CD14-positive monocyte (primary cell): Measurements from ENCODE around the gene FFAR3. TPM values are rescaled to one million over a fixed set of nuclear protein-coding genes. Genes with fewer than 3 reads are reported as not detected.

Source experiments
- DNase-seq, 3 donors: peaks; one replicate each; pipeline ENCODE4 v3.0.0-alpha.2; 2011 to 2022
- H2AFZ ChIP-seq: 2 replicates; pipeline ENCODE4 v1.6.0; 2012; ENCODE audit warnings: mild to moderate bottlenecking, low read depth, low read length, inconsistent platforms; ENCODE audit not compliant: insufficient read depth, poor library complexity, severe bottlenecking
- H3K27ac ChIP-seq, 2 donors: 1 replicate in 1 of 2; 2 replicates in 1 of 2; pipeline ENCODE4 v1.5.1; 2012 to 2013; ENCODE audit warnings: low read length in 2 of 2, control low read depth in 1 of 2, inconsistent platforms in 1 of 2, low read depth in 1 of 2, mild to moderate bottlenecking in 1 of 2
- H3K27me3 ChIP-seq, 2 donors: one replicate each; pipeline versions ENCODE4 v1.6.0 to v1.6.1; 2011 to 2013; ENCODE audit warnings: low read length in 2 of 2; ENCODE audit not compliant: control insufficient read depth in 2 of 2, insufficient read depth in 2 of 2
- H3K36me3 ChIP-seq, 2 donors: replicated peaks in 1 of 2; 1 replicate in 1 of 2; 2 replicates in 1 of 2; pipeline versions ENCODE4 v1.5.1 to v1.6.1; 2012 to 2013; ENCODE audit warnings: low read length in 2 of 2, control low read depth in 1 of 2, inconsistent platforms in 1 of 2, mild to moderate bottlenecking in 1 of 2; ENCODE audit not compliant: insufficient read depth in 2 of 2, control insufficient read depth in 1 of 2
- H3K4me1 ChIP-seq, 2 donors: 1 replicate in 1 of 2; 2 replicates in 1 of 2; pipeline versions ENCODE4 v1.5.1 to v1.6.1; 2012 to 2013; ENCODE audit warnings: low read length in 2 of 2, control low read depth in 1 of 2, inconsistent platforms in 1 of 2, mild to moderate bottlenecking in 1 of 2, moderate library complexity in 1 of 2; ENCODE audit not compliant: insufficient read depth in 2 of 2, control insufficient read depth in 1 of 2
- H3K4me2 ChIP-seq: replicated peaks from 2 replicates; pipeline ENCODE3; 2012; ENCODE audit warnings: low read length, moderate library complexity, mild to moderate bottlenecking; ENCODE audit not compliant: poor library complexity, severe bottlenecking; ENCODE audit errors: extremely low read depth
- H3K4me3 ChIP-seq, 3 experiments: fragments of 200-600 bp in 1 of 3; sonication (generic) in 1 of 3; replicated peaks in 1 of 3; 1 replicate in 2 of 3; 2 replicates in 1 of 3; pipeline ENCODE4 v1.5.1; 2011 to 2013; ENCODE audit warnings: low read length in 3 of 3, mild to moderate bottlenecking in 3 of 3, control low read depth in 2 of 3, low read depth in 2 of 3, inconsistent platforms in 1 of 3, moderate library complexity in 1 of 3
- H3K79me2 ChIP-seq: 2 replicates; pipeline ENCODE4 v1.6.0; 2012; ENCODE audit warnings: mild to moderate bottlenecking, control low read depth, inconsistent platforms, low read length, moderate library complexity; ENCODE audit not compliant: insufficient read depth
- H3K9ac ChIP-seq: 2 replicates; pipeline ENCODE4 v1.6.0; 2017; ENCODE audit warnings: low read length, mild to moderate bottlenecking; ENCODE audit not compliant: insufficient read depth, poor library complexity, severe bottlenecking
- H3K9me3 ChIP-seq, 2 donors: replicated peaks in 1 of 2; 1 replicate in 1 of 2; 2 replicates in 1 of 2; pipeline versions ENCODE4 v1.5.1 to v1.6.1; 2012 to 2013; ENCODE audit warnings: low read length in 2 of 2, control low read depth in 1 of 2; ENCODE audit not compliant: control insufficient read depth in 1 of 2, insufficient read depth in 1 of 2
- H4K20me1 ChIP-seq: 2 replicates; pipeline ENCODE4 v1.6.0; 2012; ENCODE audit warnings: mild to moderate bottlenecking, low read length, control low read depth, moderate library complexity; ENCODE audit not compliant: insufficient read depth
- H3K27ac Mint-ChIP-seq, 7 donors: one replicate each; pipeline ENCODE4 v1.8.0; 2020; ENCODE audit warnings: mild to moderate bottlenecking in 7 of 7, mixed read lengths in 7 of 7, moderate library complexity in 6 of 7, inconsistent platforms in 2 of 7
- H3K27me3 Mint-ChIP-seq, 3 donors: one replicate each; pipeline ENCODE4 v1.8.0; 2021 to 2022; ENCODE audit warnings: low read depth in 3 of 3, mild to moderate bottlenecking in 3 of 3, mixed read lengths in 3 of 3, moderate library complexity in 3 of 3, inconsistent platforms in 1 of 3
- H3K36me3 Mint-ChIP-seq, 2 donors: one replicate each; pipeline ENCODE4 v1.8.0; 2020; ENCODE audit warnings: mixed read lengths in 2 of 2, inconsistent platforms in 1 of 2, mild to moderate bottlenecking in 1 of 2
- H3K4me1 Mint-ChIP-seq: one replicate; pipeline ENCODE4 v1.8.0; 2020; ENCODE audit warnings: mild to moderate bottlenecking, mixed read lengths
- H3K4me3 Mint-ChIP-seq, 2 donors: one replicate each; pipeline ENCODE4 v1.8.0; 2020; ENCODE audit warnings: mild to moderate bottlenecking in 2 of 2, mixed read lengths in 2 of 2, moderate library complexity in 1 of 2
- H3K9me3 Mint-ChIP-seq, 7 donors: one replicate each; pipeline ENCODE4 v1.8.0; 2020 to 2022; ENCODE audit warnings: mixed read lengths in 7 of 7, mild to moderate bottlenecking in 6 of 7, moderate library complexity in 6 of 7, inconsistent platforms in 2 of 7
- CTCF ChIP-seq: fragments of 200-600 bp; IDR thresholded peaks from one replicate; pipeline ENCODE4 v1.8.0; 2022; ENCODE audit warnings: antibody characterized with exemption, mild to moderate bottlenecking
- WGBS: methylation state at CpG from one replicate; pipeline ENCODE4 v1.1.5; 2013; ENCODE audit warnings: missing lambda C conversion rate; ENCODE audit not compliant: insufficient coverage; 5-methylcytosine and 5-hydroxymethylcytosine counted together
- intact Hi-C, 2 donors: fragments of 100-400 bp; cut with micrococcal nuclease; formaldehyde crosslinking; loops; one replicate each; pipeline versions ENCODE4 v1.15.0 to v1.15.1; 2023
- polyA plus RNA-seq, 3 donors: library from polyadenylated mRNA; depleted of rRNA in 1 of 3; unstranded in 2 of 3; stranded (reverse) in 1 of 3; fragments of 300-500 nt in 2 of 3; fragments of >200 nt in 1 of 3; fragmentation: Illumina TruSeq in 2 of 3; gene quantifications; 1 replicate in 2 of 3; 2 replicates in 1 of 3; pipeline ENCODE4 v1.2.3, GENCODE V29; 2012 to 2021

FFAR3 gene
- polyA plus RNA-seq, 3 donors = 1.2 to 17.9 (median 1.2) TPM

GRCh38 chr19:35317464-35318043 lies 40.7 kb upstream of the FFAR3 start:
- WGBS = 40% methylated on average over 7 of the region's 7 CpGs
- H2AFZ ChIP-seq = peak overlapping the region; percentile 66
- TF ChIP-seq CTCF = no peak

GRCh38 chr19:35318679-35319448 lies 39.4 kb upstream of the FFAR3 start:
- DNase-seq = peak; percentile 97 to 99 (median 97)
- H3K4me1 Mint-ChIP-seq = peaks cover 65% of the 10 kb centered on the region
- 42% methylated on average over 14 of the region's 16 CpGs for WGBS
- TF ChIP-seq CTCF = no peak
- H3K4me3 ChIP-seq = no peak overlapping the region
- H3K36me3 Mint-ChIP-seq = peaks cover 0 to 11% of the 10 kb centered on the region in 2 donors
- peak overlapping the region; percentile 83 to 90 for H3K27ac ChIP-seq
- H3K9me3 Mint-ChIP-seq = peaks cover 0 to 7% (median 2%) of the 10 kb centered on the region in 7 donors
- no peaks in the 10 kb centered on the region for H3K9me3 ChIP-seq
- H3K27ac Mint-ChIP-seq = peak overlapping the region; percentile 87 to 99 (median 98)
- H3K9ac ChIP-seq = peak overlapping the region; percentile 35
- H4K20me1 ChIP-seq = no peaks in the 10 kb centered on the region
- no peaks in the 10 kb centered on the region for H3K27me3 ChIP-seq
- H3K4me1 ChIP-seq = peaks cover 65 to 75% of the 10 kb centered on the region in 2 donors
- peaks cover 0 to 5% (median 2%) of the 10 kb centered on the region in 3 donors for H3K27me3 Mint-ChIP-seq
- peak overlapping the region; percentile 21 for H2AFZ ChIP-seq
- H3K4me3 Mint-ChIP-seq = peak overlapping the region; percentile 20 to 67
- intact Hi-C loops = loop anchor here in 1 of 2 donors (1.0 to 5.0 kb wide), 4 partner anchors 13 to 118 kb away; no protein-coding TSS in a partner anchor
- no peak overlapping the region for H3K4me2 ChIP-seq
- no peaks in the 10 kb centered on the region for H3K79me2 ChIP-seq
- H3K36me3 ChIP-seq = no peaks in the 10 kb centered on the region

More at GRCh38 chr19:35317464-35318043, 40.7 kb upstream of the FFAR3 start:
- H3K27ac Mint-ChIP-seq = peak overlapping the region; percentile 86 to 99 (median 98)
- peaks cover 57% of the 10 kb centered on the region for H3K4me1 Mint-ChIP-seq
- no peak overlapping the region for H3K4me3 ChIP-seq
- H3K27me3 ChIP-seq = no peaks in the 10 kb centered on the region
- H3K27ac ChIP-seq = peak overlapping the region; percentile 83 to 90
- H3K9ac ChIP-seq = no peak overlapping the region
- peak; percentile 51 to 63 (median 59) for DNase-seq
- peaks cover 0 to 5% (median 2%) of the 10 kb centered on the region in 3 donors for H3K27me3 Mint-ChIP-seq
- peak overlapping the region in 1 of 2 donors; percentile 67 for H3K4me3 Mint-ChIP-seq
- H4K20me1 ChIP-seq = no peaks in the 10 kb centered on the region
- no peak overlapping the region for H3K4me2 ChIP-seq
- no peaks in the 10 kb centered on the region for H3K79me2 ChIP-seq
- intact Hi-C loops = loop anchor here in 1 of 2 donors (2.0 to 5.0 kb wide), 3 partner anchors 45 to 119 kb away; no protein-coding TSS in a partner anchor
- H3K36me3 Mint-ChIP-seq = peaks cover 0 to 11% of the 10 kb centered on the region in 2 donors
- H3K4me1 ChIP-seq = peaks cover 54 to 61% of the 10 kb centered on the region in 2 donors
- no peaks in the 10 kb centered on the region for H3K9me3 ChIP-seq
- H3K9me3 Mint-ChIP-seq = peaks cover 0 to 5% (median 2%) of the 10 kb centered on the region in 7 donors
- H3K36me3 ChIP-seq = no peaks in the 10 kb centered on the region
